ENCODE measurements around the gene UNC80.

DNA sequence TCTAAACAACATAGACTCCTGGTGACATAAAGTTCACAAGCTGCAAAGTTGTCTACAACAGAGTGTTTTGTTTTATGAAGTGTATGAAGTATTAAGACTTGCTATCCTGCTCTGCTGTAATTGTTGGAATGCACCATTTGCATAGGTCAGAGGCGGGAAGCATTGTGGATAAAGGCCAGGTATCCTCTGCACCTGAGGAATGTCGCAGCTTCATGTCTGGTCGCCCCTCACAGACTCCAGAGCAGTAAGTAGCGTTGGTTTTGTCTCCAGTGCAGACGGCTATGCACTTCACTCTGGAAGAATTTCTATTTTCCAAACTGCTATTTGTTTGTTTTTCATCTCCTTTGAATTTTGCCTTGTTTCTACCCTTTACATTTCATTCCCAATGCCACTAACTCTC is 63.1 kb downstream of the UNC80 start:
- TF ChIP-seq, protein P1, sequence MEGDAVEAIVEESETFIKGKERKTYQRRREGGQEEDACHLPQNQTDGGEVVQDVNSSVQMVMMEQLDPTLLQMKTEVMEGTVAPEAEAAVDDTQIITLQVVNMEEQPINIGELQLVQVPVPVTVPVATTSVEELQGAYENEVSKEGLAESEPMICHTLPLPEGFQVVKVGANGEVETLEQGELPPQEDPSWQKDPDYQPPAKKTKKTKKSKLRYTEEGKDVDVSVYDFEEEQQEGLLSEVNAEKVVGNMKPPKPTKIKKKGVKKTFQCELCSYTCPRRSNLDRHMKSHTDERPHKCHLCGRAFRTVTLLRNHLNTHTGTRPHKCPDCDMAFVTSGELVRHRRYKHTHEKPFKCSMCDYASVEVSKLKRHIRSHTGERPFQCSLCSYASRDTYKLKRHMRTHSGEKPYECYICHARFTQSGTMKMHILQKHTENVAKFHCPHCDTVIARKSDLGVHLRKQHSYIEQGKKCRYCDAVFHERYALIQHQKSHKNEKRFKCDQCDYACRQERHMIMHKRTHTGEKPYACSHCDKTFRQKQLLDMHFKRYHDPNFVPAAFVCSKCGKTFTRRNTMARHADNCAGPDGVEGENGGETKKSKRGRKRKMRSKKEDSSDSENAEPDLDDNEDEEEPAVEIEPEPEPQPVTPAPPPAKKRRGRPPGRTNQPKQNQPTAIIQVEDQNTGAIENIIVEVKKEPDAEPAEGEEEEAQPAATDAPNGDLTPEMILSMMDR (IDR thresholded peaks at IDR 0.05), result no peak
- no peak for TF ChIP-seq POLR2A (IDR thresholded peaks at IDR 0.05)
